Activated CD4-positive, alpha-beta memory T cell treated with anti-CD3 and anti-CD28 coated beads, Interleukin-2, amount 10 ng/mL, durations not matched to agents 7 days and 5 days (primary cell): ENCODE measurements around the gene FPR3. TPM values are rescaled to one million over a fixed set of nuclear protein-coding genes. Genes with fewer than 3 reads are reported as not detected.

Source experiments
- CTCF ChIA-PET: fragments of 350-600 bp; sonication (Branson Sonifier 250); formaldehyde crosslinking; loops from one replicate; lab custom pipeline; 2021; ENCODE audit warnings: antibody characterized with exemption, inconsistent platforms; lab: Charles Lee
- POLR2A ChIA-PET: fragments of 350-600 bp; sonication (Branson Sonifier 250); formaldehyde crosslinking; loops from one replicate; lab custom pipeline; 2021; ENCODE audit warnings: antibody characterized with exemption; lab: Charles Lee
- DNase-seq: peaks from one replicate; pipeline ENCODE4 v3.0.0-alpha.2; 2020
- H3K27ac Mint-ChIP-seq: one replicate; pipeline ENCODE4 v1.8.0; 2021; ENCODE audit warnings: mild to moderate bottlenecking, mixed read lengths
- H3K27me3 Mint-ChIP-seq: one replicate; pipeline ENCODE4 v1.8.0; 2021; ENCODE audit warnings: mixed read lengths
- H3K36me3 Mint-ChIP-seq: one replicate; pipeline ENCODE4 v1.8.0; 2021; ENCODE audit warnings: low read depth, mixed read lengths
- H3K4me1 Mint-ChIP-seq: one replicate; pipeline ENCODE4 v1.8.0; 2021; ENCODE audit warnings: mixed read lengths
- H3K4me3 Mint-ChIP-seq: one replicate; pipeline ENCODE4 v1.8.0; 2021; ENCODE audit warnings: mild to moderate bottlenecking, mixed read lengths
- H3K9me3 Mint-ChIP-seq: one replicate; pipeline ENCODE4 v1.8.0; 2021; ENCODE audit warnings: mixed read lengths
- total RNA-seq, 2 experiments: library from RNA; stranded (reverse); gene quantifications; one replicate each; pipeline ENCODE4 v1.2.3, GENCODE V29; 2021

Gene FPR3
- total RNA-seq, 2 experiments from 2014 or later, result not detected

- ChIA-PET POLR2A (no interaction called here), CTCF (no interaction called here)
- no peaks in the 10 kb centered on the region for H3K4me1 Mint-ChIP-seq
- no peaks in the 10 kb centered on the region for H3K36me3 Mint-ChIP-seq
- H3K9me3 Mint-ChIP-seq, result peaks cover 41% of the 10 kb centered on the region
- no peaks in the 10 kb centered on the region for H3K27me3 Mint-ChIP-seq
- H3K27ac Mint-ChIP-seq, result no peak overlapping the region
- no peak for DNase-seq
- no peak overlapping the region for H3K4me3 Mint-ChIP-seq
Observed at GRCh38 chr19:51821921-51822320, 27.0 kb downstream of the FPR3 start.

GRCh38 chr19:51822325-51822724 is 27.4 kb downstream of the FPR3 start:
- Mint-ChIP-seq H3K27ac (no peak overlapping the region), H3K4me1 (no peaks in the 10 kb centered on the region), H3K9me3 (peaks cover 42% of the 10 kb centered on the region), H3K27me3 (no peaks in the 10 kb centered on the region), H3K36me3 (no peaks in the 10 kb centered on the region), H3K4me3 (no peak overlapping the region)
- POLR2A ChIA-PET, result no interaction called here
- no peak for DNase-seq
- CTCF ChIA-PET, result no interaction called here

GRCh38 chr19:51822946-51823345 is 28.0 kb downstream of the FPR3 start:
- H3K4me3 Mint-ChIP-seq, result no peak overlapping the region
- no peaks in the 10 kb centered on the region for H3K36me3 Mint-ChIP-seq
- peaks cover 47% of the 10 kb centered on the region for H3K9me3 Mint-ChIP-seq
- ChIA-PET POLR2A (no interaction called here), CTCF (no interaction called here)
- H3K27me3 Mint-ChIP-seq, result no peaks in the 10 kb centered on the region
- DNase-seq, result no peak
- no peaks in the 10 kb centered on the region for H3K4me1 Mint-ChIP-seq
- H3K27ac Mint-ChIP-seq, result no peak overlapping the region

- Mint-ChIP-seq H3K36me3 (no peaks in the 10 kb centered on the region), H3K9me3 (peaks cover 42% of the 10 kb centered on the region), H3K4me3 (no peak overlapping the region), H3K27ac (no peak overlapping the region), H3K4me1 (no peaks in the 10 kb centered on the region), H3K27me3 (no peaks in the 10 kb centered on the region)
- ChIA-PET POLR2A (no interaction called here), CTCF (no interaction called here)
- no peak for DNase-seq
Observed at GRCh38 chr19:51824281-51825005, 29.5 kb downstream of the FPR3 start.

GRCh38 chr19:51830274-51830673 is 35.3 kb downstream of the FPR3 start:
- POLR2A ChIA-PET, result no interaction called here
- no peak for DNase-seq
- Mint-ChIP-seq H3K36me3 (no peaks in the 10 kb centered on the region), H3K9me3 (peaks cover 37% of the 10 kb centered on the region), H3K4me1 (no peaks in the 10 kb centered on the region), H3K27ac (no peak overlapping the region), H3K27me3 (no peaks in the 10 kb centered on the region), H3K4me3 (no peak overlapping the region)
- CTCF ChIA-PET, result no interaction called here

GRCh38 chr19:51837145-51837544 is 42.2 kb downstream of the FPR3 start:
- ChIA-PET POLR2A (no interaction called here), CTCF (no interaction called here)
- peaks cover 34% of the 10 kb centered on the region for H3K9me3 Mint-ChIP-seq
- H3K27me3 Mint-ChIP-seq, result no peaks in the 10 kb centered on the region
- no peak overlapping the region for H3K27ac Mint-ChIP-seq
- H3K36me3 Mint-ChIP-seq, result peaks cover 3% of the 10 kb centered on the region
- no peak overlapping the region for H3K4me3 Mint-ChIP-seq
- DNase-seq, result no peak
- H3K4me1 Mint-ChIP-seq, result no peaks in the 10 kb centered on the region

GRCh38 chr19:51861870-51862622 is 67.1 kb downstream of the FPR3 start:
- Mint-ChIP-seq H3K27ac (no peak overlapping the region), H3K36me3 (peaks cover 26% of the 10 kb centered on the region), H3K27me3 (no peaks in the 10 kb centered on the region), H3K4me1 (no peaks in the 10 kb centered on the region), H3K4me3 (no peak overlapping the region), H3K9me3 (peaks cover 71% of the 10 kb centered on the region)
- no peak for DNase-seq
- CTCF ChIA-PET, result no interaction called here
- POLR2A ChIA-PET, result no interaction called here

GRCh38 chr19:51873097-51873496 is 78.1 kb downstream of the FPR3 start:
- Mint-ChIP-seq H3K36me3 (peaks cover 68% of the 10 kb centered on the region), H3K4me3 (no peak overlapping the region), H3K9me3 (peaks cover 85% of the 10 kb centered on the region), H3K27ac (no peak overlapping the region), H3K27me3 (no peaks in the 10 kb centered on the region), H3K4me1 (no peaks in the 10 kb centered on the region)
- DNase-seq, result no peak
- POLR2A ChIA-PET, result no interaction called here
- CTCF ChIA-PET, result interaction anchor here (0.6 kb wide), 1 partner anchor 771 kb away, joined by 5 read pairs; no protein-coding TSS in a partner anchor

Other genes with a start within 250 kb of the FPR3 start
- 1 to 10 TPM; 5.5 to 7.1 TPM for gene ZNF175, start 223.9 kb upstream of the FPR3 start, total RNA-seq
- not detected for gene SIGLEC5, start 164.8 kb upstream of the FPR3 start, total RNA-seq
- gene SIGLEC14, start 148.3 kb upstream of the FPR3 start, total RNA-seq, result not detected
- gene SPACA6, start 101.8 kb upstream of the FPR3 start, total RNA-seq, result 1 to 10 TPM; 5.2 to 6.6 TPM
- not detected for gene HAS1, start 71.2 kb upstream of the FPR3 start, total RNA-seq
- gene FPR1, start 43.3 kb upstream of the FPR3 start, total RNA-seq, result not detected
- gene FPR2, start 34.0 kb upstream of the FPR3 start, total RNA-seq, result not detected
- gene ZNF577, start 92.8 kb downstream of the FPR3 start, total RNA-seq, result 1 to 10 TPM; 5.3 to 6.1 TPM
- gene ZNF649, start 109.9 kb downstream of the FPR3 start, total RNA-seq, result 1 to 10 TPM; 8.1 to 9.6 TPM
- gene ZNF613, start 132.3 kb downstream of the FPR3 start, total RNA-seq, result 1 to 10 TPM; 7.7 to 8.1 TPM
- 10 to 100 TPM; 14.0 to 15.9 TPM for gene ZNF350, start 191.7 kb downstream of the FPR3 start, total RNA-seq
- 10 to 100 TPM; 11.4 to 12.1 TPM for gene ZNF615, start 213.1 kb downstream of the FPR3 start, total RNA-seq
- 1 to 10 TPM; 8.0 to 8.2 TPM for gene ZNF614, start 233.2 kb downstream of the FPR3 start, total RNA-seq